ENCODE results near the gene FBXO47.
A peak's percentile ranks its signal among the peaks of the same experiment; 100 is the strongest.
"Not testable (repeated sequence)": the region's sequence is repeated elsewhere in the genome, so short reads cannot be mapped to it uniquely, and the experiment has no call there.

FBXO47 gene

GRCh38 chr17:39000021-39000601, 32.9 kb upstream of the FBXO47 start:
- no peak for DNase-seq
- no peak for TF ChIP-seq POLR2A (IDR thresholded peaks at IDR 0.05; ENCODE audit: low read length)
- TF ChIP-seq GATA1 (IDR thresholded peaks at IDR 0.05; ENCODE audit: low read depth, low read length): no peak

- TF ChIP-seq POLR2A (IDR thresholded peaks at IDR 0.05; ENCODE audit: low read length) (no peak), GATA1 (IDR thresholded peaks at IDR 0.05; ENCODE audit: low read depth, low read length) (no peak)
- no peak for DNase-seq
Observed at GRCh38 chr17:38996660-38997337, 29.6 kb upstream of the FBXO47 start.

- TF ChIP-seq GATA1 (IDR thresholded peaks at IDR 0.05; ENCODE audit: low read depth, low read length) (no peak), POLR2A (IDR thresholded peaks at IDR 0.05; ENCODE audit: low read length) (no peak)
- no peak for DNase-seq
Observed at GRCh38 chr17:38994026-38994425, 26.8 kb upstream of the FBXO47 start.

- no peak for TF ChIP-seq GATA1 (IDR thresholded peaks at IDR 0.05; ENCODE audit: low read depth, low read length)
- TF ChIP-seq POLR2A (IDR thresholded peaks at IDR 0.05; ENCODE audit: low read length): no peak
- DNase-seq: no peak
Observed at GRCh38 chr17:38984666-38985065, 17.5 kb upstream of the FBXO47 start.

GRCh38 chr17:38982858-38983746, 15.9 kb upstream of the FBXO47 start:
- TF ChIP-seq GATA1 (IDR thresholded peaks at IDR 0.05; ENCODE audit: low read depth, low read length) (no peak), POLR2A (IDR thresholded peaks at IDR 0.05; ENCODE audit: low read length) (no peak)
- peak; percentile 64 to 77 for DNase-seq

GRCh38 chr17:38981636-38982035, 14.4 kb upstream of the FBXO47 start:
- no peak for TF ChIP-seq GATA1 (IDR thresholded peaks at IDR 0.05; ENCODE audit: low read depth, low read length)
- TF ChIP-seq POLR2A (IDR thresholded peaks at IDR 0.05; ENCODE audit: low read length): no peak
- DNase-seq: no peak

GRCh38 chr17:38980490-38981217, 13.5 kb upstream of the FBXO47 start:
- no peak for TF ChIP-seq GATA1 (IDR thresholded peaks at IDR 0.05; ENCODE audit: low read depth, low read length)
- DNase-seq: no peak

GRCh38 chr17:38978180-38978579, 11.0 kb upstream of the FBXO47 start:
- no peak for DNase-seq
- TF ChIP-seq POLR2A (IDR thresholded peaks at IDR 0.05; ENCODE audit: low read length) (no peak), GATA1 (IDR thresholded peaks at IDR 0.05; ENCODE audit: low read depth, low read length) (no peak)

GRCh38 chr17:38976187-38976551, 9.0 kb upstream of the FBXO47 start:
- DNase-seq: not testable (repeated sequence)

GRCh38 chr17:38970804-38971203, 3.6 kb upstream of the FBXO47 start:
- TF ChIP-seq GATA1 (IDR thresholded peaks at IDR 0.05; ENCODE audit: low read depth, low read length) (no peak), POLR2A (IDR thresholded peaks at IDR 0.05; ENCODE audit: low read length) (no peak)
- DNase-seq: no peak

GRCh38 chr17:38970128-38970527, 2.9 kb upstream of the FBXO47 start:
- TF ChIP-seq POLR2A (IDR thresholded peaks at IDR 0.05; ENCODE audit: low read length) (no peak), GATA1 (IDR thresholded peaks at IDR 0.05; ENCODE audit: low read depth, low read length) (no peak)
- no peak for DNase-seq

GRCh38 chr17:38969281-38969680, 2.1 kb upstream of the FBXO47 start:
- no peak for DNase-seq
- TF ChIP-seq POLR2A (IDR thresholded peaks at IDR 0.05; ENCODE audit: low read length): no peak
- no peak for TF ChIP-seq GATA1 (IDR thresholded peaks at IDR 0.05; ENCODE audit: low read depth, low read length)

- DNase-seq: no peak
- TF ChIP-seq GATA1 (IDR thresholded peaks at IDR 0.05; ENCODE audit: low read depth, low read length): no peak
- TF ChIP-seq POLR2A (IDR thresholded peaks at IDR 0.05; ENCODE audit: low read length): no peak
Observed at GRCh38 chr17:38961413-38961812, 5.8 kb downstream of the FBXO47 start.

- no peak for TF ChIP-seq POLR2A (IDR thresholded peaks at IDR 0.05; ENCODE audit: low read length)
- no peak for TF ChIP-seq GATA1 (IDR thresholded peaks at IDR 0.05; ENCODE audit: low read depth, low read length)
- no peak for DNase-seq
Observed at GRCh38 chr17:38960402-38960801, 6.8 kb downstream of the FBXO47 start.

All from erythroblast (primary cell).